ENCODE measurements around the gene PANX2. TPM values are rescaled to one million over a fixed set of nuclear protein-coding genes. Genes with fewer than 3 reads are reported as not detected.

Gene PANX2
- total RNA-seq, 3 donors from 2014 or later, result 0.64 to 2.0 (median 1.8) TPM

DNA sequence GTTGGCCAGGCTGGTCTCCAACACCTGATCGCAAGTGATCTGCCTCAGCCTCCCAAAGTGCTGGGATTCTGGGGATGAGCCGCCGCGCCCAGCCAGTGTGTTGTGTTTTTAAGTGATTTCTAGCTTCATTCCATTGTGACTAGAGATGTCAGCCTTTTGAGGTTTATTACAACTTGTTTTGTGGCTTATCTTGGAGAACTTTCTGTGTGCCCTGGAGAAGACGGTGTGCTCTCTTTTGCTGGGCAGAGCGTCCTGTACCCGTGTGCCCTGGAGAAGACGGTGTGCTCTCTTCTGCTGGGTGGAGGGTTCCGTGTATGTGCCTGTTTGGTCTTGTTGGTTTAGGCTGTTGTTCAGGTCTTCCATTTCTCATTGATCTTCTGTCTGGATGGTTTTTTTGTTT is 42.7 kb downstream of the PANX2 start:
- H3K27me3 ChIP-seq, result no peaks in the 10 kb centered on the region
- TF ChIP-seq POLR2AphosphoS5 (IDR thresholded peaks at IDR 0.05) (no peak), POLR2A (IDR thresholded peaks at IDR 0.05) (no peak)
- TF ChIP-seq, protein P1, sequence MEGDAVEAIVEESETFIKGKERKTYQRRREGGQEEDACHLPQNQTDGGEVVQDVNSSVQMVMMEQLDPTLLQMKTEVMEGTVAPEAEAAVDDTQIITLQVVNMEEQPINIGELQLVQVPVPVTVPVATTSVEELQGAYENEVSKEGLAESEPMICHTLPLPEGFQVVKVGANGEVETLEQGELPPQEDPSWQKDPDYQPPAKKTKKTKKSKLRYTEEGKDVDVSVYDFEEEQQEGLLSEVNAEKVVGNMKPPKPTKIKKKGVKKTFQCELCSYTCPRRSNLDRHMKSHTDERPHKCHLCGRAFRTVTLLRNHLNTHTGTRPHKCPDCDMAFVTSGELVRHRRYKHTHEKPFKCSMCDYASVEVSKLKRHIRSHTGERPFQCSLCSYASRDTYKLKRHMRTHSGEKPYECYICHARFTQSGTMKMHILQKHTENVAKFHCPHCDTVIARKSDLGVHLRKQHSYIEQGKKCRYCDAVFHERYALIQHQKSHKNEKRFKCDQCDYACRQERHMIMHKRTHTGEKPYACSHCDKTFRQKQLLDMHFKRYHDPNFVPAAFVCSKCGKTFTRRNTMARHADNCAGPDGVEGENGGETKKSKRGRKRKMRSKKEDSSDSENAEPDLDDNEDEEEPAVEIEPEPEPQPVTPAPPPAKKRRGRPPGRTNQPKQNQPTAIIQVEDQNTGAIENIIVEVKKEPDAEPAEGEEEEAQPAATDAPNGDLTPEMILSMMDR (IDR thresholded peaks at IDR 0.05), result no peak
- H3K4me1 ChIP-seq, result no peaks in the 10 kb centered on the region
- no peak overlapping the region for H3K27ac ChIP-seq
- intact Hi-C loops (cut with DNase I; ENCODE audit: low total_unique reads), result no loop called here
- H3K9me3 ChIP-seq, result no peaks in the 10 kb centered on the region
- DNase-seq (ENCODE audit: low spot score in 2 of 2), result no peak
- H3K36me3 ChIP-seq, result peaks cover 10% of the 10 kb centered on the region
- no peak overlapping the region for H3K4me3 ChIP-seq

DNA sequence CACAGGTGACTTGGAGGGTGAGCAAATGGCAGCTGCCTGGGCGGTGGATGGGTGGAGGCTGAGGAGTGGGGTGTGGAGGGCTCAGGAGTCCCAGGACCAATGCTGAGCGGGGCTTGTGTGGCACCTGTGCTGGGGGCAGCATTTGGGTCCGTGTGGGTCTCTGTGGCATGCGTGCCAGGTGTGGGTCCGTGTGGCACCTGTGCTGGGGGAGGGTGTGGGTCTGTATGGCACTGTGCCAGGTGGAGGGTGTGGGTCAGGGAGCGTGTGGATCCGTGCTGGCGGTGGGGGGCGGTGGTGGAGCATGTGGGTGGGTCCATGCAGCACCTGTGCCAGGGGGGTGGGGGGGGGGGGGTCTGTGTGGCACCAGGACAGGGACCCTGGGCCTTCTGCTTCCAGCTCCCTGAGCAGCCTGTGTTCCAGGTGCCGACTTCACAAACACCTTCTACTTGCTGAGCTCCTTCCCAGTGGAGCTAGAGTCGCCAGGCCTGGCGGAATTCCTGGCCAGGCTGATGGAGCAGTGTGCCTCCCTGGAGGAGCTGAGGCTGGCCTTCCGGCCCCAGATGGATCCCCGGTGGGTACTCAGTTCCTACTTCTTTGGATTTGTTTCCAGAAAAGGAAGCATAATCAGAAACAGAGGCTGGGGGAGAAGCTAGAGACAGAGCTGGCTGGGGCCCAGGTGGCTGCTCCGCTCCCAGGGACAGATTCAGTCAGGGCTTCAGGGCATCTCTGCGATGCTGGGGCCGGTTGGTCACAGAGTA is 44.9 kb downstream of the PANX2 start:
- Histone ChIP-seq H3K4me1 (no peaks in the 10 kb centered on the region), H3K27ac (peak overlapping the region in 1 of 2 donors; percentile 25), H3K36me3 (peaks cover 10% of the 10 kb centered on the region), H3K4me3 (no peak overlapping the region), H3K9me3 (no peaks in the 10 kb centered on the region), H3K27me3 (no peaks in the 10 kb centered on the region)
- no peak for DNase-seq (ENCODE audit: low spot score in 2 of 2)
- intact Hi-C loops (cut with DNase I; ENCODE audit: low total_unique reads), result no loop called here
- no peak for TF ChIP-seq POLR2AphosphoS5 (IDR thresholded peaks at IDR 0.05)
- TF ChIP-seq, protein P1 (IDR thresholded peaks at IDR 0.05), result no peak
- TF ChIP-seq POLR2A (IDR thresholded peaks at IDR 0.05), result no peak

DNA sequence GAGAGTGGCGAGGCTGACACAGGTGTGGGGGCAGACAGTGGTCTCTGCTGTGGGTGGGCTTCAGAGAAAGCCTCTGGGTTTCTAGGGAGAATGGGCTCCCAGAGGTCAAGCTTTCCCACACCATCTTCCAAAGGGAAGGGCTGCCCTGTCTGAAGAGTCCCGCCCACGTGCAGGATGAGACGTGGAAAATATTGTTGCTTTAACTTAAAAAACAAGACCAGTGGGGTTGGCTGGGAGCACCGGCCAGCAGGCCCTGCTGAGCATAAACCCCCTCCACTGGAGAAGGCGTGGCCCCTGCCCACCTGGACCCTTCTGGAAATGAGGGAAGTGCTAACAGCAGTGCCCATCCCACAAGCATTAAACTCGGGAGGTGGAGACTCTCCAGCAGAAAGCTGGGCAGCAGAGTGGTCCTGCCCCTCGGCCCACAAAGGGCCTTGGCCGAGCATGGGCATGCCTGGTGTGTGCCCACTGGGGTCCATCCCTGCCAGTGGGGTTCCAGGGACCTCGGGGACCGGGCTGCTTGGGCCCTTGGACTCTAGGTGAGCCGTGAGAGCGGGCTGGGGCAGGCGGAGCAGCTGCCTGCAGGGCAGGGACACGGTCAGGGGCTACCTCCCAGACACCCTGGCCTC is 45.6 kb downstream of the PANX2 start:
- H3K27ac ChIP-seq, result no peak overlapping the region
- intact Hi-C loops (cut with DNase I; ENCODE audit: low total_unique reads), result no loop called here
- peaks cover 12% of the 10 kb centered on the region for H3K36me3 ChIP-seq
- H3K9me3 ChIP-seq, result no peaks in the 10 kb centered on the region
- no peak for TF ChIP-seq POLR2AphosphoS5 (IDR thresholded peaks at IDR 0.05)
- no peak overlapping the region for H3K4me3 ChIP-seq
- H3K27me3 ChIP-seq, result no peaks in the 10 kb centered on the region
- DNase-seq (ENCODE audit: low spot score in 2 of 2), result no peak
- H3K4me1 ChIP-seq, result no peaks in the 10 kb centered on the region

DNA sequence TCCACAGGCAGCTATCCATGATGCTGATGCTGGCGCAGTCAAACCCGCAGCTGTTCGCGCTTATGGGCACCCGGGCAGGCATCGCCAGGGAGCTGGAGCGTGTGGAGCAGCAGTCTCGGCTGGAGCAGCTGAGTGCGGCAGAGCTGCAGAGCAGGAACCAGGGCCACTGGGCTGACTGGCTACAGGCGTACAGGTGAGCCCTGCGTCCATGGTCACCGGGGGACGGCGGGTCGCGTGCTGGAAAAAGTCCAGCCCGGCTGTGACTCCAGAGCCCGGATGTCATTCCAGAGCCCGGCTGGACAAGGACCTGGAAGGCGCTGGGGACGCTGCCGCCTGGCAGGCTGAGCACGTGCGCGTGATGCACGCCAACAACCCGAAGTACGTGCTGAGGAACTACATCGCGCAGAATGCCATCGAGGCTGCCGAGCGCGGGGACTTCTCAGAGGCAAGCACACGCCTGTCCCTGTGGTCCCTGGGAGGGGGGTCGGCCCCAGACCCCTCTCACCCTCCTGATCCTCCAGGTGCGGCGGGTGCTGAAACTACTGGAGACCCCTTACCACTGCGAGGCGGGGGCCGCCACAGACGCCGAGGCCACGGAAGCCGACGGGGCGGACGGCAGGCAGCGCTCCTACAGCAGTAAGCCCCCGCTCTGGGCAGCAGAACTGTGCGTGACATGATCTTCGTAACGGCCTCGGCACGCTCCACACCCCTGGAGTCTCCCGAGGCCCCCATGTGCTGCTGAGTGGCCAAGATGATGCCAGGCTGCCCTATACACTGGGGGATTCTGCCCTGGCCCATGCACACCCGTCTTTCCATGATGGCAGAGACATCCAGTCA is 46.4 kb downstream of the PANX2 start:
- H3K36me3 ChIP-seq, result peaks cover 18% of the 10 kb centered on the region
- no peaks in the 10 kb centered on the region for H3K4me1 ChIP-seq
- intact Hi-C loops (cut with DNase I; ENCODE audit: low total_unique reads), result no loop called here
- no peak for DNase-seq (ENCODE audit: low spot score in 2 of 2)
- H3K27me3 ChIP-seq, result no peaks in the 10 kb centered on the region
- no peaks in the 10 kb centered on the region for H3K9me3 ChIP-seq
- TF ChIP-seq, protein P1 (IDR thresholded peaks at IDR 0.05), result no peak
- no peak for TF ChIP-seq POLR2A (IDR thresholded peaks at IDR 0.05)
- no peak for TF ChIP-seq POLR2AphosphoS5 (IDR thresholded peaks at IDR 0.05)
- H3K27ac ChIP-seq, result no peak overlapping the region
- H3K4me3 ChIP-seq, result no peak overlapping the region

DNA sequence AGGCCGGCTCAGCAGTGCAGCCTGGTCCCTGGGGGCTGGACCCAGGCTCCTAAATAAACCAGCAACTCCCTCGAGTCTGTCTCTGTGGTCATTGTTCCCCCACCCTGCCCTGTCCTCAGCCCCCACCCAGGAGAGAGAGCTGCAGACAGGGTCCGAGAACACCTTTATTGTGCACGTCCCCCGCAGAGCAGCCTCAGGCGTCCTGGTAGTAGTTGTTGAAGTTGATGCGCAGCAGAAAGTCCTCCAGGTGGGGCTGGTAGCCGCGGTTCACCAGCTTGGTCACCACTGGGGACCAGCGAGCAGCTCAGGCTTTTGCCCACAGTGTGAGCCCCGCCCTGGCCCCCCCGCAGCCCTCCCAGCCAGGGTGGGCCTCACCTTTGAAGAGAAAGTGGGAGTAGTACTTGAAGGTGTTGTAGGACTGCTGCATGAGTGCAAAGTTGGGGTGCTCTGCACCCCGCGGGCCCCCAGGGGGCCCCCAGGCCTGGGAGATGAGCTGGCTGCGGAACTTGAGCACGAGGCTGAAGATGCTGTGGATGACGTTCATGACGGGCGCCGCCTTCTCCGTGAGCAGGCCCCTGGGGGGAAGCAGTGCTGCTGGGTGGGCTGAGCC is 47.1 kb downstream of the PANX2 start:
- H3K4me3 ChIP-seq, result no peak overlapping the region
- H3K27ac ChIP-seq, result no peak overlapping the region
- H3K27me3 ChIP-seq, result no peaks in the 10 kb centered on the region
- H3K4me1 ChIP-seq, result no peaks in the 10 kb centered on the region
- H3K9me3 ChIP-seq, result no peaks in the 10 kb centered on the region
- peaks cover 25% of the 10 kb centered on the region for H3K36me3 ChIP-seq
- intact Hi-C loops (cut with DNase I; ENCODE audit: low total_unique reads), result no loop called here
- no peak for TF ChIP-seq POLR2A (IDR thresholded peaks at IDR 0.05)
- TF ChIP-seq POLR2AphosphoS5 (IDR thresholded peaks at IDR 0.05), result no peak
- TF ChIP-seq, protein P1 (IDR thresholded peaks at IDR 0.05), result no peak
- no peak for DNase-seq (ENCODE audit: low spot score in 2 of 2)

All from breast epithelium (tissue), 4 donors.